Mammary epithelial cell (primary cell): ENCODE measurements around the gene WDR36.

Source experiments
- CTCF ChIP-seq, 2 donors: IDR thresholded peaks in 1 of 2; conservative IDR thresholded peaks in 1 of 2; 2 replicates each; pipeline ENCODE4 v1.5.1; 2011 to 2012; ENCODE audit warnings: inconsistent platforms in 2 of 2, low read length in 2 of 2, mild to moderate bottlenecking in 2 of 2, control low read depth in 1 of 2, low read depth in 1 of 2; ENCODE audit not compliant: insufficient read depth in 1 of 2; ENCODE audit errors: extremely low read depth in 1 of 2
- EZH2 ChIP-seq: IDR thresholded peaks from 2 replicates; pipeline ENCODE4 v1.6.1; 2012; ENCODE audit warnings: low read length, inconsistent platforms, borderline replicate concordance

- TF ChIP-seq CTCF (conservative IDR thresholded peaks at IDR 0.05 in 1 of 2, IDR thresholded peaks at IDR 0.05 in 1 of 2; ENCODE audit: extremely low read depth in 1 of 2, insufficient read depth in 1 of 2, low read depth in 1 of 2, low read length in 2 of 2) (no peak), EZH2 (no peak)
These were observed 3.8 kb downstream of the WDR36 start for GRCh38 chr5:111095982-111096381.
